ENCODE measurements around the gene EML4.

EML4 gene

GRCh38 chr2:42225573-42225972 is 56.4 kb downstream of the EML4 start:
- DNase-seq (ENCODE audit: low read depth): no peak

- DNase-seq (ENCODE audit: low read depth): no peak
Observed at GRCh38 chr2:42227491-42227890, 58.3 kb downstream of the EML4 start.

- no peak for DNase-seq (ENCODE audit: low read depth)
Observed at GRCh38 chr2:42228101-42228500, 58.9 kb downstream of the EML4 start.

GRCh38 chr2:42229949-42230348 is 60.8 kb downstream of the EML4 start:
- no peak for DNase-seq (ENCODE audit: low read depth)

- DNase-seq (ENCODE audit: low read depth): no peak
Observed at GRCh38 chr2:42230891-42231290, 61.7 kb downstream of the EML4 start.

- DNase-seq (ENCODE audit: low read depth): no peak
Observed at GRCh38 chr2:42232024-42232423, 62.9 kb downstream of the EML4 start.

- DNase-seq (ENCODE audit: low read depth): no peak
Observed at GRCh38 chr2:42233976-42234441, 64.9 kb downstream of the EML4 start.

GRCh38 chr2:42236911-42237310 is 67.8 kb downstream of the EML4 start:
- no peak for DNase-seq (ENCODE audit: low read depth)

GRCh38 chr2:42238644-42239288 is 69.6 kb downstream of the EML4 start:
- DNase-seq (ENCODE audit: low read depth): peak; percentile 11

GRCh38 chr2:42239289-42239661 is 70.1 kb downstream of the EML4 start:
- DNase-seq (ENCODE audit: low read depth): no peak

- DNase-seq (ENCODE audit: low read depth): no peak
Observed at GRCh38 chr2:42239811-42240210, 70.7 kb downstream of the EML4 start.

GRCh38 chr2:42241517-42241916 is 72.4 kb downstream of the EML4 start:
- DNase-seq (ENCODE audit: low read depth): no peak

- no peak for DNase-seq (ENCODE audit: low read depth)
Observed at GRCh38 chr2:42243297-42243696, 74.1 kb downstream of the EML4 start.

GRCh38 chr2:42244520-42244919 is 75.4 kb downstream of the EML4 start:
- DNase-seq (ENCODE audit: low read depth): no peak

- DNase-seq (ENCODE audit: low read depth): no peak
Observed at GRCh38 chr2:42245396-42245795, 76.2 kb downstream of the EML4 start.

GRCh38 chr2:42246562-42246961 is 77.4 kb downstream of the EML4 start:
- DNase-seq (ENCODE audit: low read depth): no peak

- no peak for DNase-seq (ENCODE audit: low read depth)
Observed at GRCh38 chr2:42248846-42249245, 79.7 kb downstream of the EML4 start.

GRCh38 chr2:42249284-42249683 is 80.1 kb downstream of the EML4 start:
- DNase-seq (ENCODE audit: low read depth): no peak

GRCh38 chr2:42249887-42250286 is 80.7 kb downstream of the EML4 start:
- DNase-seq (ENCODE audit: low read depth): no peak

- no peak for DNase-seq (ENCODE audit: low read depth)
Observed at GRCh38 chr2:42250925-42251324, 81.8 kb downstream of the EML4 start.

GRCh38 chr2:42252464-42252863 is 83.3 kb downstream of the EML4 start:
- DNase-seq (ENCODE audit: low read depth): no peak

- no peak for DNase-seq (ENCODE audit: low read depth)
Observed at GRCh38 chr2:42254186-42254895, 85.2 kb downstream of the EML4 start.

GRCh38 chr2:42256505-42256904 is 87.4 kb downstream of the EML4 start:
- DNase-seq (ENCODE audit: low read depth): no peak
